A549 (cell line): Measurements from ENCODE around the gene SHISA8.

Experiments
- CTCF ChIP-seq: fragments of >200 bp; sonication (Bioruptor Twin); formaldehyde crosslinking; IDR thresholded peaks from 3 replicates; pipeline ENCODE4 v1.5.1; 2016
- POLR2A ChIP-seq: IDR thresholded peaks from 2 replicates; pipeline ENCODE4 v1.6.1; 2012; ENCODE audit warnings: mild to moderate bottlenecking, low read length
- REST ChIP-seq: fragments of 200-600 bp; sonication (generic); IDR thresholded peaks from 2 replicates; pipeline ENCODE4 v1.6.1; 2016; ENCODE audit warnings: antibody characterized with exemption, mild to moderate bottlenecking, moderate library complexity
- RFX5 ChIP-seq: fragments of 450-650 bp; IDR thresholded peaks from 2 replicates; pipeline ENCODE4 v1.7.1; 2014; ENCODE audit warnings: antibody characterized with exemption, mild to moderate bottlenecking, moderate library complexity
- SREBF2 ChIP-seq: fragments of 450-650 bp; IDR thresholded peaks from 2 replicates; pipeline ENCODE4 v1.6.1; 2014; ENCODE audit warnings: mild to moderate bottlenecking, moderate library complexity

- TF ChIP-seq REST (no peak), RFX5 (no peak), CTCF (no peak), POLR2A (no peak), SREBF2 (no peak)
Observed at GRCh38 chr22:41920271-41920976, 5.5 kb upstream of the SHISA8 start.
